AG10803 (cell line): Measurements from ENCODE around the gene NDUFAF2.
A peak's percentile ranks its signal among the peaks of the same experiment; 100 is the strongest.

Source experiments
- DNase-seq: peaks from one replicate; pipeline ENCODE4 v3.0.0; 2010; ENCODE audit warnings: low read depth
- H3K4me3 ChIP-seq: 2 replicates; pipeline ENCODE4 v1.5.1; 2011; ENCODE audit warnings: mild to moderate bottlenecking, low read length, control low read depth
- TF ChIP-seq, protein P1 (sequence below): conservative IDR thresholded peaks from 2 replicates; pipeline ENCODE4 v1.5.1; 2011; ENCODE audit warnings: mild to moderate bottlenecking, low read length, control low read depth, inconsistent platforms

The NDUFAF2 gene

DNA sequence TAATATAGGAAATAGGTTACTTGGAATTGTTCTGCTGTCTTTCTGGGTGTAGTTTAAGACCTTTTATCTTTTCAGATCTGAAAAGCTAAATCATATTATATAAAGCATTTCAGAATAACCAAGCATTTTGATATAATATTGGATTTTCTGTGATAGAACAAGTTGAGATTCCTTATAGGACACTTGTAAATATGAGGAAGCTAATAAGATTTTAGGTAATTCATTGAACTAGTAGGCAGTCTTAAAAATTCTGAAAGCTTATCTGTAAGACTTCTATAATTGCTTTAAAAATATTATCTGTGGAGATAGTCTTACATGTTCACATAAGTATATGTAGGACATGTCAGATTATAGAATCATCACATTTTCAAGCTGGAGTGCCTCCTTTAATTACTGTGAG, 114.5 kb downstream of the NDUFAF2 start:
- DNase-seq: no peak
- H3K4me3 ChIP-seq: no peak overlapping the region
- TF ChIP-seq, protein P1, sequence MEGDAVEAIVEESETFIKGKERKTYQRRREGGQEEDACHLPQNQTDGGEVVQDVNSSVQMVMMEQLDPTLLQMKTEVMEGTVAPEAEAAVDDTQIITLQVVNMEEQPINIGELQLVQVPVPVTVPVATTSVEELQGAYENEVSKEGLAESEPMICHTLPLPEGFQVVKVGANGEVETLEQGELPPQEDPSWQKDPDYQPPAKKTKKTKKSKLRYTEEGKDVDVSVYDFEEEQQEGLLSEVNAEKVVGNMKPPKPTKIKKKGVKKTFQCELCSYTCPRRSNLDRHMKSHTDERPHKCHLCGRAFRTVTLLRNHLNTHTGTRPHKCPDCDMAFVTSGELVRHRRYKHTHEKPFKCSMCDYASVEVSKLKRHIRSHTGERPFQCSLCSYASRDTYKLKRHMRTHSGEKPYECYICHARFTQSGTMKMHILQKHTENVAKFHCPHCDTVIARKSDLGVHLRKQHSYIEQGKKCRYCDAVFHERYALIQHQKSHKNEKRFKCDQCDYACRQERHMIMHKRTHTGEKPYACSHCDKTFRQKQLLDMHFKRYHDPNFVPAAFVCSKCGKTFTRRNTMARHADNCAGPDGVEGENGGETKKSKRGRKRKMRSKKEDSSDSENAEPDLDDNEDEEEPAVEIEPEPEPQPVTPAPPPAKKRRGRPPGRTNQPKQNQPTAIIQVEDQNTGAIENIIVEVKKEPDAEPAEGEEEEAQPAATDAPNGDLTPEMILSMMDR: no peak

DNA sequence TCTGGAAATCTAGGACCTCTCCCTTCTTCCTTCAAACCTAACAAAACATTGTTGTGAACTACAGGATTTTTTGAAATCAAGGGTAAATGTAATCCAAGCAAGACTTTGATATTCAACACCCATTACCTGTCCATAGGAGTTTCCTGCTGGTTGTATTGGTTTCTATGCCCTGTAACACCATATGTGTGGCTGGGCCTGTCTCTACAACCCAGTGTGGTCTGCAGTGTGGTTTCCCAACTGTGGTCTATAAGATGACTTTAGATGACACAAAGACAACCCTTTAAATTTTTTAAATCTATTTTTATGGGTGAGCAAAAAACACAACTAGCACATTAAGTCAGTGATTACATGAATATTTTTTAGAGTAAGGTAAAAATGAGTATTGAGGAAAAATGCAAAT, 124.1 kb downstream of the NDUFAF2 start:
- TF ChIP-seq, protein P1: no peak
- DNase-seq: no peak
- H3K4me3 ChIP-seq: no peak overlapping the region

DNA sequence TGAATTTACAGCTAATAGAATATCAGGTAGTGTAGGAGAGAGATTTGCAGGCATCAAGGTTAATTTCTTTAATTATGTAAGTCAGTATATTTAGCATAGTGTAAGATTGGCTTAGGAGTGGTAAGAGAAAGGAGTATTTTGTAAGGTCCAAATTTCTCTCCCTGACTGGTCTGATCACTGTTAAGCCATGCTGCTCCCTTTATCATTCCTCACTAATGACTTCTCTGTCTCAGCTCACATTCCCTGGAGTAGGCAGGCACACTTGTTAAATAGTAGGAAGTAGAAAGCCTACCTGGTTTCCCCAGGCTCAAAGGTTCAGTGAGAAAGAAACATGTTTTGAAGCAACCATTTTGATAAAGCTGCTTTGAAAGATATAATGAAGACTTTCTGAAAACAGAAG, 126.5 kb downstream of the NDUFAF2 start:
- peak; percentile 7 for DNase-seq
- no peak overlapping the region for H3K4me3 ChIP-seq
- TF ChIP-seq, protein P1: no peak

DNA sequence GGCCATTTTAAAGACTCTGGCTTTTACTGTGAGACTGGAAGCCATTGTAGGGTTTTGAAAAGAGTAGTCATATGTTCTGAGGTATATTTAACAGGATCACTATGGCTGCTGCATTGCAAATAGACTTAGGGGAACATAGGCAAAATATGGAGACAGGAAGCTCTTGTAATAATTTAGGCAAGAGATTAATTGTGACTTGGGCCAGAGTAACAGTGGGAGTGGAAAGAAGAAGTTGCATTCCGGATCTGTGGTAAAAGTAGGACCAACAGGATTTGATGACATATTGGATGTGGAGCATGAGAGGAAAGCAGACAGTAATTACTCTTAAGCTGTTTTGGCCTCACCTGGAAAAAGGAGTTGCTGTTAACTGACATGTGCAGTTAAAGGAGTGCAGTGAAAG, 131.6 kb downstream of the NDUFAF2 start:
- DNase-seq: no peak
- no peak overlapping the region for H3K4me3 ChIP-seq
- TF ChIP-seq, protein P1: no peak

GRCh38 chr5:61081741-61082140, 136.7 kb downstream of the NDUFAF2 start:
- TF ChIP-seq, protein P1: no peak

GRCh38 chr5:61082516-61083280, 137.7 kb downstream of the NDUFAF2 start:
- H3K4me3 ChIP-seq: no peak overlapping the region
- TF ChIP-seq, protein P1: no peak
- peak; percentile 25 for DNase-seq

More at GRCh38 chr5:61081741-61082140, 136.7 kb downstream of the NDUFAF2 start:
- no peak for DNase-seq
- H3K4me3 ChIP-seq: no peak overlapping the region

- no peak for DNase-seq
- H3K4me3 ChIP-seq: no peak overlapping the region
- TF ChIP-seq, protein P1: no peak
Measured at GRCh38 chr5:61084658-61085057, 139.7 kb downstream of the NDUFAF2 start.
